ENCODE measurements around the gene ABLIM2.

GRCh38 chr4:8072235-8072968, 86.2 kb downstream of the ABLIM2 start:
- TF ChIP-seq POLR2AphosphoS5 (IDR thresholded peaks at IDR 0.05; ENCODE audit: low read depth) (no peak), CTCF (IDR thresholded peaks at IDR 0.05; ENCODE audit: insufficient read depth, low read length) (no peak)
